HEK293 (cell line): ENCODE measurements around the gene ITGA8.

Experiments
- CTCF ChIA-PET: fragments of 350-600 bp; formaldehyde crosslinking; extraction: SDS; loops from one replicate; lab custom pipeline; 2021; ENCODE audit warnings: antibody characterized with exemption; lab: Yijun Ruan, JAX
- POLR2A ChIA-PET: fragments of 300-600 bp; formaldehyde crosslinking; extraction: SDS; loops from one replicate; lab custom pipeline; 2020; ENCODE audit warnings: antibody characterized with exemption, inconsistent platforms; lab: Yijun Ruan, JAX
- H3K27ac ChIP-seq: fragments of 200-500 bp; sonication (Bioruptor generic); 2 replicates; pipeline ENCODE4 v1.5.1; 2014; ENCODE audit warnings: low read depth, low read length, control low read depth, inconsistent platforms; ENCODE audit errors: extremely low read depth
- H3K36me3 ChIP-seq, 2 experiments: fragments of 200-500 bp in 1 of 2; sonication (Bioruptor generic) in 1 of 2; 1 replicate in 1 of 2; 2 replicates in 1 of 2; pipeline ENCODE4 v1.5.1; 2014 to 2017; ENCODE audit warnings: inconsistent platforms in 2 of 2, low read length in 2 of 2; ENCODE audit not compliant: control insufficient read depth in 2 of 2, insufficient read depth in 1 of 2
- H3K4me1 ChIP-seq: fragments of 200-500 bp; sonication (Bioruptor generic); 2 replicates; pipeline ENCODE4 v1.5.1; 2014; ENCODE audit warnings: mild to moderate bottlenecking, low read length, inconsistent platforms; ENCODE audit not compliant: control insufficient read depth, insufficient read depth
- H3K4me3 ChIP-seq: 2 replicates; pipeline ENCODE4 v1.5.1; 2011; ENCODE audit warnings: low read depth, mild to moderate bottlenecking, control low read depth, low read length, moderate library complexity
- H3K9me3 ChIP-seq: fragments of 200-500 bp; sonication (Bioruptor generic); 2 replicates; pipeline ENCODE4 v1.5.1; 2014; ENCODE audit warnings: low read depth, low read length, inconsistent platforms; ENCODE audit not compliant: control insufficient read depth, insufficient read depth
- HOXD13 ChIP-seq: sonication (generic); formaldehyde crosslinking; IDR thresholded peaks from 2 replicates; pipeline ENCODE4 v1.8.0; 2022; ENCODE audit warnings: missing genetic modification reagents, borderline replicate concordance
- IKZF3 ChIP-seq: fragments of 450-650 bp; IDR thresholded peaks from 2 replicates; pipeline ENCODE4 v1.5.0; 2018; ENCODE audit warnings: missing biosample characterization, mild to moderate bottlenecking, missing genetic modification characterization, moderate library complexity
- KLF7 ChIP-seq: fragments of 450-650 bp; formaldehyde crosslinking; IDR thresholded peaks from 2 replicates; pipeline ENCODE4 v1.5.1; 2016; ENCODE audit warnings: missing biosample characterization, missing genetic modification characterization, borderline replicate concordance
- PRDM1 ChIP-seq: fragments of 450-650 bp; formaldehyde crosslinking; IDR thresholded peaks from 2 replicates; pipeline ENCODE4; 2016; ENCODE audit warnings: missing biosample characterization, missing genetic modification characterization
- SETDB1 ChIP-seq: IDR thresholded peaks from one replicate; pipeline ENCODE4 v1.6.1; 2017; ENCODE audit warnings: mild to moderate bottlenecking, low read length, moderate library complexity, mixed read lengths; ENCODE audit not compliant: insufficient read length
- SP7 ChIP-seq: fragments of 450-650 bp; formaldehyde crosslinking; IDR thresholded peaks from 2 replicates; pipeline ENCODE4 v1.5.1; 2016; ENCODE audit warnings: missing biosample characterization, missing genetic modification characterization
- TCF7L2 ChIP-seq: IDR thresholded peaks from 2 replicates; pipeline ENCODE4 v1.6.1; 2011; ENCODE audit warnings: low read depth, mild to moderate bottlenecking, inconsistent platforms, low read length, moderate library complexity, borderline replicate concordance
- ZNF10 ChIP-seq: fragments of 450-650 bp; formaldehyde crosslinking; IDR thresholded peaks from 2 replicates; pipeline ENCODE4 v1.5.1; 2017; ENCODE audit warnings: missing biosample characterization, missing genetic modification characterization
- ZNF140 ChIP-seq: fragments of 450-650 bp; formaldehyde crosslinking; IDR thresholded peaks from 2 replicates; pipeline ENCODE4 v1.5.1; 2016; ENCODE audit warnings: missing biosample characterization, missing genetic modification characterization
- ZNF211 ChIP-seq: fragments of 450-650 bp; formaldehyde crosslinking; IDR thresholded peaks from 2 replicates; pipeline ENCODE4 v1.5.1; 2016; ENCODE audit warnings: low read depth, missing biosample characterization, missing genetic modification characterization
- ZNF24 ChIP-seq: fragments of 450-650 bp; formaldehyde crosslinking; IDR thresholded peaks from 2 replicates; pipeline ENCODE4 v1.5.1; 2016; ENCODE audit warnings: missing biosample characterization, missing genetic modification characterization
- ZNF311 ChIP-seq: fragments of 450-650 bp; formaldehyde crosslinking; IDR thresholded peaks from 2 replicates; pipeline ENCODE4 v1.5.1; 2017; ENCODE audit warnings: missing biosample characterization, missing genetic modification characterization, borderline replicate concordance
- ZNF341 ChIP-seq: fragments of 450-650 bp; formaldehyde crosslinking; IDR thresholded peaks from 2 replicates; pipeline ENCODE4; 2016; ENCODE audit warnings: low read depth, missing biosample characterization, missing genetic modification characterization
- ZNF350 ChIP-seq: fragments of 450-650 bp; formaldehyde crosslinking; IDR thresholded peaks from 2 replicates; pipeline ENCODE4 v1.5.0; 2017; ENCODE audit warnings: missing biosample characterization, mild to moderate bottlenecking, missing genetic modification characterization
- ZNF426 ChIP-seq: fragments of 450-650 bp; formaldehyde crosslinking; IDR thresholded peaks from 2 replicates; pipeline ENCODE4 v1.5.1; 2017; ENCODE audit warnings: missing biosample characterization, missing genetic modification characterization, mild to moderate bottlenecking, inconsistent platforms, moderate library complexity
- ZNF521 ChIP-seq: fragments of 450-650 bp; formaldehyde crosslinking; IDR thresholded peaks from 2 replicates; pipeline ENCODE4 v1.5.1; 2017; ENCODE audit warnings: missing biosample characterization, mild to moderate bottlenecking, missing genetic modification characterization
- ZNF558 ChIP-seq: fragments of 450-650 bp; formaldehyde crosslinking; IDR thresholded peaks from 2 replicates; pipeline ENCODE4 v1.5.1; 2016; ENCODE audit warnings: missing biosample characterization, missing genetic modification characterization
- ZNF658 ChIP-seq: fragments of 450-650 bp; formaldehyde crosslinking; IDR thresholded peaks from 2 replicates; pipeline ENCODE4; 2016; ENCODE audit warnings: missing biosample characterization, missing genetic modification characterization
- ZNF660 ChIP-seq: fragments of 450-650 bp; IDR thresholded peaks from 2 replicates; pipeline ENCODE4 v1.5.1; 2018; ENCODE audit warnings: missing biosample characterization, mild to moderate bottlenecking, missing genetic modification characterization
- ZNF670 ChIP-seq: fragments of 450-650 bp; formaldehyde crosslinking; IDR thresholded peaks from 2 replicates; pipeline ENCODE4 v1.5.1; 2016; ENCODE audit warnings: missing biosample characterization, missing genetic modification characterization, low read depth
- ZNF791 ChIP-seq: fragments of 450-650 bp; formaldehyde crosslinking; IDR thresholded peaks from 2 replicates; pipeline ENCODE4 v1.5.1; 2016; ENCODE audit warnings: missing biosample characterization, missing genetic modification characterization
- ZNF843 ChIP-seq: fragments of 450-650 bp; formaldehyde crosslinking; IDR thresholded peaks from 2 replicates; pipeline ENCODE4 v1.5.1; 2016; ENCODE audit warnings: missing biosample characterization, missing genetic modification characterization
- ZSCAN30 ChIP-seq: fragments of 450-650 bp; IDR thresholded peaks from 2 replicates; pipeline ENCODE4 v1.5.1; 2018; ENCODE audit warnings: missing biosample characterization, mild to moderate bottlenecking, missing genetic modification characterization, moderate library complexity
- TF ChIP-seq, protein P1 (sequence below): fragments of 450-650 bp; formaldehyde crosslinking; IDR thresholded peaks from 2 replicates; pipeline ENCODE4 v1.5.1; 2016; ENCODE audit warnings: missing biosample characterization, missing genetic modification characterization
- TF ChIP-seq, protein P2 (sequence below): fragments of 450-650 bp; formaldehyde crosslinking; IDR thresholded peaks from 2 replicates; pipeline ENCODE4 v1.5.1; 2017; ENCODE audit warnings: missing biosample characterization, mild to moderate bottlenecking, missing genetic modification characterization, moderate library complexity
- TF ChIP-seq, protein P3 (sequence below): fragments of 450-650 bp; formaldehyde crosslinking; IDR thresholded peaks from 2 replicates; pipeline ENCODE4 v1.5.1; 2016; ENCODE audit warnings: missing biosample characterization, missing genetic modification characterization, borderline replicate concordance
- TF ChIP-seq, protein P4 (sequence below): fragments of 450-650 bp; formaldehyde crosslinking; IDR thresholded peaks from 2 replicates; pipeline ENCODE4 v1.5.1; 2016; ENCODE audit warnings: missing biosample characterization, missing genetic modification characterization
- TF ChIP-seq, protein P5 (sequence below): fragments of 450-650 bp; formaldehyde crosslinking; IDR thresholded peaks from 2 replicates; pipeline ENCODE4 v1.5.1; 2016; ENCODE audit warnings: missing biosample characterization, missing genetic modification characterization

The ITGA8 gene

DNA sequence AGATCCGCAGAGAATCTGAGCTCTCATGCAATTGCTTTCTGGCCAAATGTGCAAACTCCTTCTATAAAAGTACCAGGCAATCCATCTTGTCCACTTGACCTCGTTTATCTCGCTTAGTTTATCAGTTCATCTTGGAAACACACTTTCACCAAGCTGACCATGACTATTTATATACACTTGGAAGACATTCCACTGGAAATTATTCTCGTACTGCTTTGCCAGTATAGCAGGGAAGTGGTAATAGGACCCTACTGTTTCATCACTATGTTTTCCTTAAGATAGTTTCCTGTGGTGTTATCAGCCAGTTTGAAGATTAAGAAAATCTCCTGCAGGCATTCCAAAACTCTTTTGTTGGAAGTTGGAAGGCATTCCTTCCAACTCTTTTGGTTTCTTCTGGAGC, 233.3 kb downstream of the ITGA8 start (continued):
- TF ChIP-seq, protein P1, sequence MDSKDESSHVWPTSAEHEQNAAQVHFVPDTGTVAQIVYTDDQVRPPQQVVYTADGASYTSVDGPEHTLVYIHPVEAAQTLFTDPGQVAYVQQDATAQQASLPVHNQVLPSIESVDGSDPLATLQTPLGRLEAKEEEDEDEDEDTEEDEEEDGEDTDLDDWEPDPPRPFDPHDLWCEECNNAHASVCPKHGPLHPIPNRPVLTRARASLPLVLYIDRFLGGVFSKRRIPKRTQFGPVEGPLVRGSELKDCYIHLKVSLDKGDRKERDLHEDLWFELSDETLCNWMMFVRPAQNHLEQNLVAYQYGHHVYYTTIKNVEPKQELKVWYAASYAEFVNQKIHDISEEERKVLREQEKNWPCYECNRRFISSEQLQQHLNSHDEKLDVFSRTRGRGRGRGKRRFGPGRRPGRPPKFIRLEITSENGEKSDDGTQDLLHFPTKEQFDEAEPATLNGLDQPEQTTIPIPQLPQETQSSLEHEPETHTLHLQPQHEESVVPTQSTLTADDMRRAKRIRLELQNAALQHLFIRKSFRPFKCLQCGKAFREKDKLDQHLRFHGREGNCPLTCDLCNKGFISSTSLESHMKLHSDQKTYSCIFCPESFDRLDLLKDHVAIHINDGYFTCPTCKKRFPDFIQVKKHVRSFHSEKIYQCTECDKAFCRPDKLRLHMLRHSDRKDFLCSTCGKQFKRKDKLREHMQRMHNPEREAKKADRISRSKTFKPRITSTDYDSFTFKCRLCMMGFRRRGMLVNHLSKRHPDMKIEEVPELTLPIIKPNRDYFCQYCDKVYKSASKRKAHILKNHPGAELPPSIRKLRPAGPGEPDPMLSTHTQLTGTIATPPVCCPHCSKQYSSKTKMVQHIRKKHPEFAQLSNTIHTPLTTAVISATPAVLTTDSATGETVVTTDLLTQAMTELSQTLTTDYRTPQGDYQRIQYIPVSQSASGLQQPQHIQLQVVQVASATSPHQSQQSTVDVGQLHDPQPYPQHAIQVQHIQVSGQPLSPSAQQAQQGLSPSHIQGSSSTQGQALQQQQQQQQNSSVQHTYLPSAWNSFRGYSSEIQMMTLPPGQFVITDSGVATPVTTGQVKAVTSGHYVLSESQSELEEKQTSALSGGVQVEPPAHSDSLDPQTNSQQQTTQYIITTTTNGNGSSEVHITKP, result 0 out of 2 replicates have a peak, but pooled peaks have one; percentile 11
- TF ChIP-seq ZNF341 (tag by site-specific recombination) (no peak), PRDM1 (tag by site-specific recombination) (no peak), ZNF791 (tag by site-specific recombination) (no peak), KLF7 (no peak), ZNF350 (tag by site-specific recombination) (no peak), ZSCAN30 (tag by site-specific recombination) (peak; percentile 62; the same call in 1 of the 2 replicates), ZNF558 (tag by site-specific recombination) (no peak), ZNF658 (tag by site-specific recombination) (no peak), ZNF311 (tag by site-specific recombination) (no peak), IKZF3 (peak; percentile 49), SETDB1 (no peak), HOXD13 (CRISPR knock-in tag) (no peak), SP7 (tag by site-specific recombination) (no peak), ZNF660 (tag by site-specific recombination) (peak; percentile 41; the same call in 1 of the 2 replicates), ZNF843 (peak; percentile 86), ZNF140 (tag by site-specific recombination) (no peak), ZNF10 (no peak), ZNF211 (tag by site-specific recombination) (no peak), ZNF24 (no peak), ZNF521 (tag by site-specific recombination) (no peak), ZNF670 (no peak), ZNF426 (tag by site-specific recombination) (no peak), TCF7L2 (peak; percentile 83; the same call in 1 of the 2 replicates)
- TF ChIP-seq, protein P2, sequence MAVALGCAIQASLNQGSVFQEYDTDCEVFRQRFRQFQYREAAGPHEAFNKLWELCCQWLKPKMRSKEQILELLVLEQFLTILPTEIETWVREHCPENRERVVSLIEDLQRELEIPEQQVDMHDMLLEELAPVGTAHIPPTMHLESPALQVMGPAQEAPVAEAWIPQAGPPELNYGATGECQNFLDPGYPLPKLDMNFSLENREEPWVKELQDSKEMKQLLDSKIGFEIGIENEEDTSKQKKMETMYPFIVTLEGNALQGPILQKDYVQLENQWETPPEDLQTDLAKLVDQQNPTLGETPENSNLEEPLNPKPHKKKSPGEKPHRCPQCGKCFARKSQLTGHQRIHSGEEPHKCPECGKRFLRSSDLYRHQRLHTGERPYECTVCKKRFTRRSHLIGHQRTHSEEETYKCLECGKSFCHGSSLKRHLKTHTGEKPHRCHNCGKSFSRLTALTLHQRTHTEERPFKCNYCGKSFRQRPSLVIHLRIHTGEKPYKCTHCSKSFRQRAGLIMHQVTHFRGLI (tag by site-specific recombination), result no peak

DNA sequence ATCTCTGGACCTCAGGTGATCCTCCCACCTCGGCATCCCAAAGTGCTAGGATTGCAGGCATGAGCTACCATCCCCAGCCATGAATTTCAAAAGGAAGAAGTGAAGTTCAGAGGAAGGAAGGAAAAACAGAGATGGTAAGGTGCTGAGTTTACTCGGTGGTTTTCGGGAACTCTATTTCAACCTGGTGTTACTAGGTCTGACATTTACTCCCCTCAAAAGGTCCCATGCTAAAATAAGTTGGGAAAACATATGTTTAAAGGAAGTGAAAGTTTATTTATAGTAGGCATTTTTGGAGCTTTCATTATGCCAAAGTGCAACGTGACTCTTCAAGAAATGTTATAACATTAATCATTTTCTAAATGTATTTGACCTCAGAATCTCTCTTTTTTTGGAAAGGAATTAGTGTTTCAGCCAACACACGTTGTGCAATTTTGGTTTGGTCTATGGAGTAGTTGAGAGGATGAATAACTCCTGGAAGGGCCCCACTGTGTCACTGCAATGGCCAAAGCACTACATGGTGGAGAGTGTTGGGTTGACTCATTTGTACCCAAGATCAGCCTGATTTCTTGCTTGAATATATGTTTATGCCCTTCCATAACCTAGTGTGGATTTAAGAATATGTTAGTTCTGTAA, 233.9 kb downstream of the ITGA8 start:
- CTCF ChIA-PET, result interaction anchor here (0.6 to 1.0 kb wide), 4 partner anchors 47 to 514 kb away, joined by 3 to 5 read pairs (median 3); no protein-coding TSS in a partner anchor
- TF ChIP-seq, protein P3, sequence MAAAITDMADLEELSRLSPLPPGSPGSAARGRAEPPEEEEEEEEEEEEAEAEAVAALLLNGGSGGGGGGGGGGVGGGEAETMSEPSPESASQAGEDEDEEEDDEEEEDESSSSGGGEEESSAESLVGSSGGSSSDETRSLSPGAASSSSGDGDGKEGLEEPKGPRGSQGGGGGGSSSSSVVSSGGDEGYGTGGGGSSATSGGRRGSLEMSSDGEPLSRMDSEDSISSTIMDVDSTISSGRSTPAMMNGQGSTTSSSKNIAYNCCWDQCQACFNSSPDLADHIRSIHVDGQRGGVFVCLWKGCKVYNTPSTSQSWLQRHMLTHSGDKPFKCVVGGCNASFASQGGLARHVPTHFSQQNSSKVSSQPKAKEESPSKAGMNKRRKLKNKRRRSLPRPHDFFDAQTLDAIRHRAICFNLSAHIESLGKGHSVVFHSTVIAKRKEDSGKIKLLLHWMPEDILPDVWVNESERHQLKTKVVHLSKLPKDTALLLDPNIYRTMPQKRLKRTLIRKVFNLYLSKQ, result no peak
- TF ChIP-seq, protein P4, sequence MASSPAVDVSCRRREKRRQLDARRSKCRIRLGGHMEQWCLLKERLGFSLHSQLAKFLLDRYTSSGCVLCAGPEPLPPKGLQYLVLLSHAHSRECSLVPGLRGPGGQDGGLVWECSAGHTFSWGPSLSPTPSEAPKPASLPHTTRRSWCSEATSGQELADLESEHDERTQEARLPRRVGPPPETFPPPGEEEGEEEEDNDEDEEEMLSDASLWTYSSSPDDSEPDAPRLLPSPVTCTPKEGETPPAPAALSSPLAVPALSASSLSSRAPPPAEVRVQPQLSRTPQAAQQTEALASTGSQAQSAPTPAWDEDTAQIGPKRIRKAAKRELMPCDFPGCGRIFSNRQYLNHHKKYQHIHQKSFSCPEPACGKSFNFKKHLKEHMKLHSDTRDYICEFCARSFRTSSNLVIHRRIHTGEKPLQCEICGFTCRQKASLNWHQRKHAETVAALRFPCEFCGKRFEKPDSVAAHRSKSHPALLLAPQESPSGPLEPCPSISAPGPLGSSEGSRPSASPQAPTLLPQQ, result 0 out of 2 replicates have a peak, but pooled peaks have one; percentile 9
- TF ChIP-seq, protein P5, sequence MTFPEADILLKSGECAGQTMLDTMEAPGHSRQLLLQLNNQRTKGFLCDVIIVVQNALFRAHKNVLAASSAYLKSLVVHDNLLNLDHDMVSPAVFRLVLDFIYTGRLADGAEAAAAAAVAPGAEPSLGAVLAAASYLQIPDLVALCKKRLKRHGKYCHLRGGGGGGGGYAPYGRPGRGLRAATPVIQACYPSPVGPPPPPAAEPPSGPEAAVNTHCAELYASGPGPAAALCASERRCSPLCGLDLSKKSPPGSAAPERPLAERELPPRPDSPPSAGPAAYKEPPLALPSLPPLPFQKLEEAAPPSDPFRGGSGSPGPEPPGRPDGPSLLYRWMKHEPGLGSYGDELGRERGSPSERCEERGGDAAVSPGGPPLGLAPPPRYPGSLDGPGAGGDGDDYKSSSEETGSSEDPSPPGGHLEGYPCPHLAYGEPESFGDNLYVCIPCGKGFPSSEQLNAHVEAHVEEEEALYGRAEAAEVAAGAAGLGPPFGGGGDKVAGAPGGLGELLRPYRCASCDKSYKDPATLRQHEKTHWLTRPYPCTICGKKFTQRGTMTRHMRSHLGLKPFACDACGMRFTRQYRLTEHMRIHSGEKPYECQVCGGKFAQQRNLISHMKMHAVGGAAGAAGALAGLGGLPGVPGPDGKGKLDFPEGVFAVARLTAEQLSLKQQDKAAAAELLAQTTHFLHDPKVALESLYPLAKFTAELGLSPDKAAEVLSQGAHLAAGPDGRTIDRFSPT (tag by site-specific recombination), result no peak

More for the DNA sequence above, 233.9 kb downstream of the ITGA8 start:
- Histone ChIP-seq H3K9me3 (no peaks in the 10 kb centered on the region), H3K27ac (peak overlapping the region; percentile 55; the same call in 1 of the 2 replicates), H3K36me3 (no peaks in the 10 kb centered on the region), H3K4me3 (no peak overlapping the region), H3K4me1 (peaks cover 17% of the 10 kb centered on the region)
- POLR2A ChIA-PET, result no interaction called here
